ENCODE measurements around the gene TEAD3.

DNA sequence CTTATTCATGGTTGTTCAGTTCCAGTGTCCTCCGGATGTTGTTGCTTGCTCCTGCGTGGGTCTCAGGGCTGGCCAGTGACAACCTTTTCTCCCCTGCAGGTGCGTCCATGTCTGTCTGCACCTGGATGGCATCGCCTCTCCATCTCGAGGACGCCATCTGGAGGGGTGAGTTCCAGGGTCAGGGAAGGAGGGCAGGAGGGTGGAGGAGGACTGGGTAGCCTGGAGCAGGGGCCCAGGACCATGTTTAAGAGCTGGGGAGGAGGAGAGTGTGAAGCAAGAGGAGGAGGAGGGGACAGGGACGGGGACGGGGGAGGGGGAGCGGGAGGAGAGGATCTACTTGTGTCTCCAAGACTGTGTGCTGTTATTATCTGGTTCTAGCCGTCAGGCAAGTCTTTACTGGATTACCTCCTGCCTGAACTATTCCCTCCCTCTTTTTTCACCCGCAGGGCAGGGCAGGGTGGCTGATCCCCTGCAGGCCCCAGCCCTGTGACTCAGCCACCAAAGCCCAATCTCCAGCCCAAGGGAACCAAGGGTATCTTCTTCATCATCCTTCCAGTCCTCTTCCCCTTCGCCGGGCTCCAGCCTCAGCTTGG lies 48.0 kb upstream of the TEAD3 start:
- no peak for TF ChIP-seq POLR2A (IDR thresholded peaks at IDR 0.05)
- TF ChIP-seq, protein P1, sequence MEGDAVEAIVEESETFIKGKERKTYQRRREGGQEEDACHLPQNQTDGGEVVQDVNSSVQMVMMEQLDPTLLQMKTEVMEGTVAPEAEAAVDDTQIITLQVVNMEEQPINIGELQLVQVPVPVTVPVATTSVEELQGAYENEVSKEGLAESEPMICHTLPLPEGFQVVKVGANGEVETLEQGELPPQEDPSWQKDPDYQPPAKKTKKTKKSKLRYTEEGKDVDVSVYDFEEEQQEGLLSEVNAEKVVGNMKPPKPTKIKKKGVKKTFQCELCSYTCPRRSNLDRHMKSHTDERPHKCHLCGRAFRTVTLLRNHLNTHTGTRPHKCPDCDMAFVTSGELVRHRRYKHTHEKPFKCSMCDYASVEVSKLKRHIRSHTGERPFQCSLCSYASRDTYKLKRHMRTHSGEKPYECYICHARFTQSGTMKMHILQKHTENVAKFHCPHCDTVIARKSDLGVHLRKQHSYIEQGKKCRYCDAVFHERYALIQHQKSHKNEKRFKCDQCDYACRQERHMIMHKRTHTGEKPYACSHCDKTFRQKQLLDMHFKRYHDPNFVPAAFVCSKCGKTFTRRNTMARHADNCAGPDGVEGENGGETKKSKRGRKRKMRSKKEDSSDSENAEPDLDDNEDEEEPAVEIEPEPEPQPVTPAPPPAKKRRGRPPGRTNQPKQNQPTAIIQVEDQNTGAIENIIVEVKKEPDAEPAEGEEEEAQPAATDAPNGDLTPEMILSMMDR (IDR thresholded peaks at IDR 0.05): no peak
